NCI-H2029 (cell line): ENCODE results near the gene SWSAP1.

ENCODE experiments used
- DNase-seq: peaks from one replicate; lab custom pipeline; 2025; lab: John Stamatoyannopoulos, UW

SWSAP1 gene

GRCh38 chr19:11355160-11356073 is 19.0 kb upstream of the SWSAP1 start, which contains the start of gene PLPPR2:
Gene PLPPR2 (plus strand): TSS chr19:11355432. CDS start chr19:11357674, 2,242 bp downstream.
- peak; percentile 92 for DNase-seq

GRCh38 chr19:11356074-11356397 is 18.4 kb upstream of the SWSAP1 start:
- no peak for DNase-seq

GRCh38 chr19:11356676-11357550 is 17.6 kb upstream of the SWSAP1 start:
- no peak for DNase-seq

- DNase-seq, result no peak
These were observed 15.0 kb upstream of the SWSAP1 start for GRCh38 chr19:11359421-11359820.

- DNase-seq, result no peak
These were observed 13.3 kb upstream of the SWSAP1 start for GRCh38 chr19:11361037-11361770.

- DNase-seq, result no peak
These were observed 12.4 kb upstream of the SWSAP1 start for GRCh38 chr19:11361771-11362731.

- DNase-seq, result no peak
These were observed 10.6 kb upstream of the SWSAP1 start for GRCh38 chr19:11363881-11364280.

- no peak for DNase-seq
These were observed 10.1 kb upstream of the SWSAP1 start for GRCh38 chr19:11364296-11364904.

GRCh38 chr19:11364935-11365334 is 9.5 kb upstream of the SWSAP1 start:
- no peak for DNase-seq

- no peak for DNase-seq
These were observed 8.8 kb upstream of the SWSAP1 start for GRCh38 chr19:11365557-11366117.

GRCh38 chr19:11367528-11367927 is 6.9 kb upstream of the SWSAP1 start:
- no peak for DNase-seq

- DNase-seq, result no peak
These were observed 3.7 kb upstream of the SWSAP1 start for GRCh38 chr19:11370744-11371143.

- DNase-seq, result peak; percentile 84
These were observed 1.1 kb upstream of the SWSAP1 start for GRCh38 chr19:11373166-11373884.

GRCh38 chr19:11373885-11374432 is 507 bp upstream of the SWSAP1 start:
- DNase-seq, result no peak

GRCh38 chr19:11375143-11375948 is 880 bp downstream of the SWSAP1 start:
- DNase-seq, result peak; percentile 82

GRCh38 chr19:11377237-11377636 is 2.8 kb downstream of the SWSAP1 start:
- no peak for DNase-seq

GRCh38 chr19:11377756-11378155 is 3.3 kb downstream of the SWSAP1 start:
- DNase-seq, result no peak
